ENCODE measurements around the gene HELQ.

- TF ChIP-seq CTCF (IDR thresholded peaks at IDR 0.05): no peak
- TF ChIP-seq EP300 (IDR thresholded peaks at IDR 0.05; ENCODE audit: low read depth): no peak
- TF ChIP-seq POLR2AphosphoS5 (IDR thresholded peaks at IDR 0.05): no peak
- TF ChIP-seq POLR2A (IDR thresholded peaks at IDR 0.05): no peak
Measured at GRCh38 chr4:83364312-83364711, 91.3 kb downstream of the HELQ start.
